GM13976 (cell line): ENCODE data around the gene ATP7B.

Experiments
- DNase-seq: peaks from one replicate; pipeline ENCODE4 v3.0.0; 2012; ENCODE audit warnings: low spot score
- in situ Hi-C: fragments of 300-500 bp; cut with MboI; formaldehyde crosslinking; loops from one replicate; pipeline ENCODE4 v1.12.0; 2022; ENCODE audit warnings: low sequenced_read_pairs, mixed read lengths, inconsistent platforms; ENCODE audit not compliant: unreplicated experiment
- TF ChIP-seq, protein P1 (sequence below): IDR thresholded peaks from 2 replicates; pipeline ENCODE4 v1.5.1; 2012; ENCODE audit warnings: borderline replicate concordance, mild to moderate bottlenecking; ENCODE audit not compliant: insufficient read depth; ENCODE audit errors: extremely low read depth, missing control alignments, control extremely low read depth

The ATP7B gene

DNA sequence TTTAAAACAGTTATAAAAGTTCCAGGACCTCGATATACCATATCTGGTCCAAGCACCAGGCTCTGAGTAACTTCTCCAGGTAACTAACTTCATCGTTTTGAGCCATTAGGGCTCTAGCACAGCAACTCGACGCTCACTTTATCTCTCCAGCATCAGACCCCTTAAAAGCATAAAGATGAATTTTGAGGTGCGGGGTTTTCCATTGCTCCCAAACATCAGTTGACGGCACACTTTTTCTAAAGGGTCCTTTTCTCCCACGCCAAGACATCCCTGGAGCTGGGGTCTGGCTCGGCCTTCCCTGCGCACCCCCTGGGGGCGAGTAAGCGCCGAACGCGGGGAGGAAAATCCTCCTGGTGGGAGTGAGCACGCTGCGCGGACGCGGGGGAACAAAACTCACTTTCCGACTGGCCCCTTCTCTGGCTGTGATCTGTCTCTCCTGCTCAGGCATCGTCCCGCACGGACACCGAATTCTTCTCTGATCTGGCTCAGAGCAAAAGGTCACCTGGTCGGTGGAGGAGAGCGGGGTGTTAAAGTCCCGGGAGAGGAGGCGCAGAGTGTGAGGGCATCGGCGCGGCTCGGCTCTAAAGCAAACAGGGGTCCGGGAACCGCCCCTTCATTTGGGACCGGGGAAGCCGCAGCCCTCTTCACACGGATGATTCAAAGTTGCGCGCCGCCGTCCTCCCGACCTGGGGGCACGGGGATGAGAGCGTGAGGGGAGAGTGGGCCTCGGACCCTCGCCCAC lies at the start of gene ATP7B:
ATP7B (minus strand) TSS at position 561 of the 742 bp plus-strand sequence; CDS start at position 448, 113 bp downstream.
- TF ChIP-seq, protein P1, sequence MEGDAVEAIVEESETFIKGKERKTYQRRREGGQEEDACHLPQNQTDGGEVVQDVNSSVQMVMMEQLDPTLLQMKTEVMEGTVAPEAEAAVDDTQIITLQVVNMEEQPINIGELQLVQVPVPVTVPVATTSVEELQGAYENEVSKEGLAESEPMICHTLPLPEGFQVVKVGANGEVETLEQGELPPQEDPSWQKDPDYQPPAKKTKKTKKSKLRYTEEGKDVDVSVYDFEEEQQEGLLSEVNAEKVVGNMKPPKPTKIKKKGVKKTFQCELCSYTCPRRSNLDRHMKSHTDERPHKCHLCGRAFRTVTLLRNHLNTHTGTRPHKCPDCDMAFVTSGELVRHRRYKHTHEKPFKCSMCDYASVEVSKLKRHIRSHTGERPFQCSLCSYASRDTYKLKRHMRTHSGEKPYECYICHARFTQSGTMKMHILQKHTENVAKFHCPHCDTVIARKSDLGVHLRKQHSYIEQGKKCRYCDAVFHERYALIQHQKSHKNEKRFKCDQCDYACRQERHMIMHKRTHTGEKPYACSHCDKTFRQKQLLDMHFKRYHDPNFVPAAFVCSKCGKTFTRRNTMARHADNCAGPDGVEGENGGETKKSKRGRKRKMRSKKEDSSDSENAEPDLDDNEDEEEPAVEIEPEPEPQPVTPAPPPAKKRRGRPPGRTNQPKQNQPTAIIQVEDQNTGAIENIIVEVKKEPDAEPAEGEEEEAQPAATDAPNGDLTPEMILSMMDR = no peak
- in situ Hi-C loops = no loop called here
- DNase-seq = peak; percentile 57

DNA sequence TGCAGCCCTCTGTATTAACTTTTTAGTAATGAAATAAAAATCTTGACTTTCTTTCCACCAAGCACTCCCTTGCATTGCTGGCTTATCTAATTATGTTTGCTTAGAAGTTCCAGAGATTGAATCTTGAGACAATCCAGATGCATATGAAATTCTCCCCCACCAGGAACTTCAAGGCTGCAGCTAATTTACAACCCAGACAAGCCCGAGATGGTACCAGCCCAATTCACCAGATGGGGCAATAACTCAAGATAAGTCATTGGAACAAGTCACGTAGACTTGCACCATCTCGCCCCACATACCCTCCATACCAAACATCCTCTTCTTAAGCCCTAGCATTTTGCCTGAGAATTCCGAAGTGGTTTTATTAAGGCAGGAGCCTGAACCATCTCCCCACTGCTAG lies 42.2 kb upstream of the ATP7B start:
- TF ChIP-seq, protein P1 = no peak
- in situ Hi-C loops = no loop called here
- no peak for DNase-seq

DNA sequence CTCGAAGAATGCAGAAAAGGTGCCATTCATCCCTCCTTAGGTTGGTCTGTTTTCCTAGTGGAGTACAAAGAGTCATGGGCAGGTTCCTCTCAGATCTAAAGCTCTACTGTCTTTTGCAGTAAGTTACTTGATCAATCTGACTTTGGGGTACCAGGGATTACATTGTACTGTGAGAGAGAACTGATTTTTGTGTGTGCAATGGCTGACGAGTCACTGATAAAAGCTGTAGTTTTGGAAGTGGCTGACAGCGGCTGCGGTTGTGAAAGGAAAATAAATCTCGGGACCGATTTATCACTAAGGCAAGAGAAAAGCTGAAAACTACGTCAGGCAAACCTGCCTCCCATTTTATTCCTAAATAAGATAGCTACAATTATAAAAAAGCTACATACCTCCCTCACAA lies 40.1 kb upstream of the ATP7B start:
- DNase-seq = no peak
- TF ChIP-seq, protein P1 = no peak
- in situ Hi-C loops = no loop called here

DNA sequence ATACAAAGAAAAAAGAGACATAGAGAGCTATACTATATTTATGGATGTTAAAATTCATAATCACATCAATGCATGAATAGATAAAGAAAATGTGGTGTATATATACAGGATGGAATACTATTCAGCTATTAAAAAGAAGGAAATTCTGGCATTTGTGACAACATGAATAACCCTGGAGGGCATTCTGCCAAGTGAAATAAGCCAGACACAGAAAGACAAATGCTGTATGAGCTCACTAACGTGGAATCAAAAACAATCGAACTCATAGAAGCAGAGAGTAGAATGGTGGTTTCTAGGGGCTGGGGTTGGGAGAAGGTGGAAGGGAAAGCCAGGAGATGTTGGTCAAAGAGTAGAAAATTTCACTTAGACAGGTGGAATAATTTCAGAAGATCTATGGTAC lies 37.3 kb upstream of the ATP7B start:
- in situ Hi-C loops = no loop called here
- DNase-seq = no peak
- TF ChIP-seq, protein P1 = no peak

DNA sequence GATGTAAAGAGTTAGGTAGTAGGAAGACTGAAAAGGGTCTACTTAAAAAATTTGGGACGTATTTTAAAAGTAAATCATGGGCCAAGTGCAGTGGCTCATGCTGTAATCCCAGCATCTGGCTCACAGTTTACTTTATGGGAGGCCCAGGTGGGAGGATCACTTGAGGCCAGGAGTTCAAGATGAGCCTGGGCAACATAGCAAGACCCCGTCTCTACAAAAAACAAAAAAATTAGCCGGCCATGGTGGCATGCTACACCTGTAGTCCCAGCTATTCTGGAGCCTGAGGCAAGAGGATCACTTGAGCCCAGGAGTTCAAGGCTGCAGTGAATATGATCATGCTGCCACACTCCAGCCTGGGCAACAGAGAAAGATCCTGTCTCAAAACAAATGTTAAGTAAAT lies 36.2 kb upstream of the ATP7B start:
- in situ Hi-C loops = no loop called here
- DNase-seq = no peak
- TF ChIP-seq, protein P1 = no peak

DNA sequence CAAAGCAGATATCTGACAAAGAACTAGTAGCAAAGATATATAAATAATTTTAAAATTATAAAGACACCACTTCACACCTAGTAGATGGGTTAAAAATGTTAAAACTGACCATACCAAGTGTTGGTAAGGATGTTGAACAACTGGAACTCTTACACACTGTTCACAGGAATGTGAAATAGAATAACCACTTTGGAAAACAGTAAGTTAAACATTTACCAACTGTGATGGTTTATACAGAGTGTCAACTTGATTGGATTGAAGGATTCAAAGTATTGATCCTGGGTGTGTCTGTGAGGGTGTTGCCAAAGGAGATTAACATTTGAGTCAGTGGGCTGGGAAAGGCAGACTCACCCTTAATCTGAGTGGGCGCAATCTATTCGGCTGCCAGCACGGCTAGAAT lies 32.4 kb upstream of the ATP7B start:
- in situ Hi-C loops = no loop called here
- no peak for DNase-seq
- TF ChIP-seq, protein P1 = no peak
